ENCODE measurements around the gene OR52B6. TPM values are rescaled to one million over a fixed set of nuclear protein-coding genes. Genes with fewer than 3 reads are reported as not detected.
"Not testable (repeated sequence)": the region's sequence is repeated elsewhere in the genome, so short reads cannot be mapped to it uniquely, and the experiment has no call there.

The OR52B6 gene
- total RNA-seq, 1 donor from 2014 or later, result not detected

- Histone ChIP-seq H3K27me3 (no peaks in the 10 kb centered on the region), H3K27ac (no peak overlapping the region), H3K9me3 (no peaks in the 10 kb centered on the region), H3K36me3 (no peaks in the 10 kb centered on the region), H3K4me3 (no peak overlapping the region), H3K4me1 (peaks cover 10% of the 10 kb centered on the region)
- intact Hi-C loops (cut with DNase I), result no loop called here
- no peak for DNase-seq (ENCODE audit: extremely low spot score in 2 of 2)
- no peak for TF ChIP-seq CTCF (IDR thresholded peaks at IDR 0.05)
- TF ChIP-seq POLR2AphosphoS5 (IDR thresholded peaks at IDR 0.05; ENCODE audit: insufficient read depth in 1 of 2, low read depth in 1 of 2), result no peak
- TF ChIP-seq POLR2A (IDR thresholded peaks at IDR 0.05), result no peak
Observed at GRCh38 chr11:5593146-5593545, 12.5 kb downstream of the OR52B6 start.

GRCh38 chr11:5596607-5597201 lies 16.0 kb downstream of the OR52B6 start, which contains the start of gene TRIM6:
TRIM6 (plus strand) TSS chr11:5596637; CDS start chr11:5596898, 261 bp downstream.
- Histone ChIP-seq H3K9me3 (no peaks in the 10 kb centered on the region), H3K4me3 (peak within 1 kb of the TSS; percentile 50 to 56), H3K36me3 (no peaks in the 10 kb centered on the region), H3K27me3 (no peaks in the 10 kb centered on the region), H3K27ac (peak within 1 kb of the TSS; percentile 81), H3K4me1 (peaks cover 28% of the 10 kb centered on the region)
- intact Hi-C loops (cut with DNase I), result no loop called here
- no peak for DNase-seq (ENCODE audit: extremely low spot score in 2 of 2)
- TF ChIP-seq POLR2A (IDR thresholded peaks at IDR 0.05) (no peak), POLR2AphosphoS5 (IDR thresholded peaks at IDR 0.05; ENCODE audit: insufficient read depth in 1 of 2, low read depth in 1 of 2) (no peak), CTCF (IDR thresholded peaks at IDR 0.05) (no peak)

- TF ChIP-seq POLR2AphosphoS5 (IDR thresholded peaks at IDR 0.05; ENCODE audit: insufficient read depth in 1 of 2, low read depth in 1 of 2) (no peak), CTCF (IDR thresholded peaks at IDR 0.05) (no peak), POLR2A (IDR thresholded peaks at IDR 0.05) (no peak)
- Histone ChIP-seq H3K27ac (no peak overlapping the region), H3K27me3 (no peaks in the 10 kb centered on the region), H3K4me3 (no peak overlapping the region), H3K9me3 (no peaks in the 10 kb centered on the region), H3K4me1 (peaks cover 28% of the 10 kb centered on the region), H3K36me3 (no peaks in the 10 kb centered on the region)
- intact Hi-C loops (cut with DNase I), result no loop called here
- no peak for DNase-seq (ENCODE audit: extremely low spot score in 2 of 2)
Observed at GRCh38 chr11:5597953-5598352, 17.3 kb downstream of the OR52B6 start.

- no peaks in the 10 kb centered on the region for H3K27me3 ChIP-seq
- no peak for DNase-seq (ENCODE audit: extremely low spot score in 2 of 2)
- peak overlapping the region; percentile 65 for H3K27ac ChIP-seq
- no peaks in the 10 kb centered on the region for H3K36me3 ChIP-seq
- no peaks in the 10 kb centered on the region for H3K9me3 ChIP-seq
- TF ChIP-seq CTCF (IDR thresholded peaks at IDR 0.05), result peak in 2 of 3 experiments; percentile 43
- TF ChIP-seq POLR2AphosphoS5 (IDR thresholded peaks at IDR 0.05; ENCODE audit: insufficient read depth in 1 of 2, low read depth in 1 of 2), result no peak
- H3K4me3 ChIP-seq, result no peak overlapping the region
- intact Hi-C loops (cut with DNase I), result no loop called here
- peaks cover 28% of the 10 kb centered on the region for H3K4me1 ChIP-seq
Observed at GRCh38 chr11:5600374-5600851, 19.7 kb downstream of the OR52B6 start.

- intact Hi-C loops (cut with DNase I); H3K27me3 ChIP-seq; H3K4me3 ChIP-seq; DNase-seq (ENCODE audit: extremely low spot score in 2 of 2); H3K36me3 ChIP-seq; H3K9me3 ChIP-seq; H3K27ac ChIP-seq: not testable (repeated sequence)
- peaks cover 21% of the 10 kb centered on the region for H3K4me1 ChIP-seq
Observed at GRCh38 chr11:5602791-5603190, 22.1 kb downstream of the OR52B6 start.

Data from vagina (tissue), 2 donors.